Fibroblast of lung (primary cell): ENCODE measurements around the gene MEIOSIN.
"Not testable (repeated sequence)": the region's sequence is repeated elsewhere in the genome, so short reads cannot be mapped to it uniquely, and the experiment has no call there.

Source experiments
- EZH2 ChIP-seq: IDR thresholded peaks from 2 replicates; pipeline ENCODE4 v1.5.1; 2012; ENCODE audit warnings: low read length, control low read depth, mild to moderate bottlenecking; ENCODE audit errors: missing control alignments
- TF ChIP-seq, protein P1 (sequence below), 2 donors: IDR thresholded peaks in 1 of 2; conservative IDR thresholded peaks in 1 of 2; 1 replicate in 1 of 2; 2 replicates in 1 of 2; pipeline ENCODE4 v1.5.1; 2011 to 2012; ENCODE audit warnings: low read length in 2 of 2, control low read depth in 1 of 2, inconsistent platforms in 1 of 2, low read depth in 1 of 2, mild to moderate bottlenecking in 1 of 2

DNA sequence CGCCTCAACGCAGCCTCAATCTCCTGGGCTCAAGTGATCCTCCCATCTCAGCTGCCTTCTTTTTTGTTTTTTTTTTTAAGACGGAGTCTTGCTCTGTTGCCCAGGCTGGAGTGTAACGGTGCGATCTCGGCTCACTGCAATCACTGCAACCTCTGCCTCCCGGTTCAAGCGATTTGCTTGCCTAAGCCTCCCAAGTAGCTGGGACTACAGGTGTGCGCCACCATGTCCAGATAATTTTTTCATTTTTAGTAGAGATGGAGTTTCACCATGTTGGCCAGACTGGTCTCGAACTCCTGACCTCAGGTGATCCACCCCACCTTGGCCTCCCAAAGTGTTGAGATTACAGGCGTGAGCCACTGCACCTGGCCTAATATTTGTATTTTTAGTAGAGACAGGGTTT is 13.2 kb upstream of the MEIOSIN start:
- TF ChIP-seq, protein P1, sequence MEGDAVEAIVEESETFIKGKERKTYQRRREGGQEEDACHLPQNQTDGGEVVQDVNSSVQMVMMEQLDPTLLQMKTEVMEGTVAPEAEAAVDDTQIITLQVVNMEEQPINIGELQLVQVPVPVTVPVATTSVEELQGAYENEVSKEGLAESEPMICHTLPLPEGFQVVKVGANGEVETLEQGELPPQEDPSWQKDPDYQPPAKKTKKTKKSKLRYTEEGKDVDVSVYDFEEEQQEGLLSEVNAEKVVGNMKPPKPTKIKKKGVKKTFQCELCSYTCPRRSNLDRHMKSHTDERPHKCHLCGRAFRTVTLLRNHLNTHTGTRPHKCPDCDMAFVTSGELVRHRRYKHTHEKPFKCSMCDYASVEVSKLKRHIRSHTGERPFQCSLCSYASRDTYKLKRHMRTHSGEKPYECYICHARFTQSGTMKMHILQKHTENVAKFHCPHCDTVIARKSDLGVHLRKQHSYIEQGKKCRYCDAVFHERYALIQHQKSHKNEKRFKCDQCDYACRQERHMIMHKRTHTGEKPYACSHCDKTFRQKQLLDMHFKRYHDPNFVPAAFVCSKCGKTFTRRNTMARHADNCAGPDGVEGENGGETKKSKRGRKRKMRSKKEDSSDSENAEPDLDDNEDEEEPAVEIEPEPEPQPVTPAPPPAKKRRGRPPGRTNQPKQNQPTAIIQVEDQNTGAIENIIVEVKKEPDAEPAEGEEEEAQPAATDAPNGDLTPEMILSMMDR (conservative IDR thresholded peaks at IDR 0.05 in 1 of 2, IDR thresholded peaks at IDR 0.05 in 1 of 2; ENCODE audit: low read depth in 1 of 2, low read length in 2 of 2) = not testable (repeated sequence)
- TF ChIP-seq EZH2 = not testable (repeated sequence)
